Activated T-helper 2 cell treated with anti-CD3 and anti-CD28 coated beads, Interferon-gamma antibody, Interleukin-2, Interleukin-4, amounts not matched to agents 10 μg/mL and 5 μg/mL and 100 μg/mL, durations not matched to agents 14 hours and 24 hours and 36 hours (primary cell): ENCODE measurements around the gene MYRIP. TPM values are rescaled to one million over a fixed set of nuclear protein-coding genes. Genes with fewer than 3 reads are reported as not detected.
"Not testable (repeated sequence)": the region's sequence is repeated elsewhere in the genome, so short reads cannot be mapped to it uniquely, and the experiment has no call there.

Experiments
- DNase-seq: peaks from one replicate; pipeline ENCODE4 v3.0.0; 2021; ENCODE audit warnings: low spot score
- H3K27ac Mint-ChIP-seq: one replicate; pipeline ENCODE4 v1.8.0; 2021; ENCODE audit warnings: mixed read lengths
- H3K27me3 Mint-ChIP-seq: one replicate; pipeline ENCODE4 v1.8.0; 2021; ENCODE audit warnings: low read depth, mixed read lengths
- H3K36me3 Mint-ChIP-seq: one replicate; pipeline ENCODE4 v1.8.0; 2021; ENCODE audit warnings: low read depth, mixed read lengths
- H3K4me1 Mint-ChIP-seq: one replicate; pipeline ENCODE4 v1.8.0; 2021; ENCODE audit warnings: low read depth, mixed read lengths
- H3K4me3 Mint-ChIP-seq: one replicate; pipeline ENCODE4 v1.8.0; 2021; ENCODE audit warnings: low read depth, mild to moderate bottlenecking, moderate library complexity, mixed read lengths
- H3K9me3 Mint-ChIP-seq: one replicate; pipeline ENCODE4 v1.8.0; 2021; ENCODE audit warnings: mixed read lengths
- intact Hi-C: fragments of 100-400 bp; cut with micrococcal nuclease; formaldehyde crosslinking; loops from one replicate; pipeline ENCODE4 v1.15.1; 2023
- total RNA-seq: library from RNA; stranded (reverse); gene quantifications from 2 replicates; pipeline ENCODE4 v1.2.3, GENCODE V29; 2022

The MYRIP gene
- total RNA-seq = not detected in 2 replicates

GRCh38 chr3:39809181-39809994 lies at the start of gene MYRIP:
Gene MYRIP (plus strand): TSS chr3:39809609. CDS start chr3:39900817, 91,208 bp downstream.
- intact Hi-C loops = no loop called here
- Mint-ChIP-seq H3K36me3 (no peaks in the 10 kb centered on the region), H3K4me3 (peak within 1 kb of the TSS; percentile 70), H3K9me3 (no peaks in the 10 kb centered on the region), H3K27ac (no peak within 1 kb of the TSS), H3K27me3 (peaks cover 55% of the 10 kb centered on the region), H3K4me1 (peaks cover 7% of the 10 kb centered on the region)
- no peak for DNase-seq

GRCh38 chr3:39760325-39760724 lies 49.1 kb upstream of the MYRIP start:
- no peaks in the 10 kb centered on the region for H3K36me3 Mint-ChIP-seq
- no peak overlapping the region for H3K27ac Mint-ChIP-seq
- DNase-seq = no peak
- no peak overlapping the region for H3K4me3 Mint-ChIP-seq
- H3K4me1 Mint-ChIP-seq = no peaks in the 10 kb centered on the region
- intact Hi-C loops = no loop called here
- H3K27me3 Mint-ChIP-seq = no peaks in the 10 kb centered on the region
- H3K9me3 Mint-ChIP-seq = no peaks in the 10 kb centered on the region

GRCh38 chr3:39762537-39763070 lies 46.8 kb upstream of the MYRIP start:
- Mint-ChIP-seq H3K36me3 (no peaks in the 10 kb centered on the region), H3K27ac (no peak overlapping the region)

GRCh38 chr3:39763390-39763789 lies 46.0 kb upstream of the MYRIP start:
- H3K36me3 Mint-ChIP-seq = no peaks in the 10 kb centered on the region
- no peaks in the 10 kb centered on the region for H3K4me1 Mint-ChIP-seq
- H3K4me3 Mint-ChIP-seq = no peak overlapping the region
- no peaks in the 10 kb centered on the region for H3K27me3 Mint-ChIP-seq
- DNase-seq = no peak
- H3K9me3 Mint-ChIP-seq = no peaks in the 10 kb centered on the region
- no peak overlapping the region for H3K27ac Mint-ChIP-seq
- intact Hi-C loops = no loop called here

More at GRCh38 chr3:39762537-39763070, 46.8 kb upstream of the MYRIP start:
- no peaks in the 10 kb centered on the region for H3K27me3 Mint-ChIP-seq
- no peak overlapping the region for H3K4me3 Mint-ChIP-seq
- H3K9me3 Mint-ChIP-seq = no peaks in the 10 kb centered on the region
- no peaks in the 10 kb centered on the region for H3K4me1 Mint-ChIP-seq
- DNase-seq = no peak
- intact Hi-C loops = no loop called here

GRCh38 chr3:39765575-39765974 lies 43.8 kb upstream of the MYRIP start:
- intact Hi-C loops = no loop called here
- H3K27me3 Mint-ChIP-seq = no peaks in the 10 kb centered on the region
- H3K4me1 Mint-ChIP-seq = no peaks in the 10 kb centered on the region
- H3K27ac Mint-ChIP-seq = no peak overlapping the region
- no peak overlapping the region for H3K4me3 Mint-ChIP-seq
- DNase-seq = no peak
- no peaks in the 10 kb centered on the region for H3K36me3 Mint-ChIP-seq
- H3K9me3 Mint-ChIP-seq = no peaks in the 10 kb centered on the region

GRCh38 chr3:39766433-39766832 lies 43.0 kb upstream of the MYRIP start:
- no peaks in the 10 kb centered on the region for H3K27me3 Mint-ChIP-seq
- no peaks in the 10 kb centered on the region for H3K4me1 Mint-ChIP-seq
- intact Hi-C loops = no loop called here
- no peak overlapping the region for H3K27ac Mint-ChIP-seq
- DNase-seq = no peak
- no peaks in the 10 kb centered on the region for H3K36me3 Mint-ChIP-seq
- no peaks in the 10 kb centered on the region for H3K9me3 Mint-ChIP-seq
- no peak overlapping the region for H3K4me3 Mint-ChIP-seq

- intact Hi-C loops, H3K27ac Mint-ChIP-seq: not testable (repeated sequence)
Measured at GRCh38 chr3:39766909-39767308, 42.5 kb upstream of the MYRIP start.

GRCh38 chr3:39778168-39778567 lies 31.2 kb upstream of the MYRIP start:
- H3K4me3 Mint-ChIP-seq, H3K4me1 Mint-ChIP-seq, DNase-seq, intact Hi-C loops, H3K36me3 Mint-ChIP-seq, H3K9me3 Mint-ChIP-seq, H3K27me3 Mint-ChIP-seq, H3K27ac Mint-ChIP-seq: not testable (repeated sequence)

More at GRCh38 chr3:39766909-39767308, 42.5 kb upstream of the MYRIP start:
- DNase-seq, H3K4me3 Mint-ChIP-seq, H3K27me3 Mint-ChIP-seq, H3K4me1 Mint-ChIP-seq, H3K9me3 Mint-ChIP-seq, H3K36me3 Mint-ChIP-seq: not testable (repeated sequence)

- H3K27ac Mint-ChIP-seq = no peak overlapping the region
- peaks cover 4% of the 10 kb centered on the region for H3K27me3 Mint-ChIP-seq
- intact Hi-C loops = no loop called here
- DNase-seq = no peak
- H3K4me1 Mint-ChIP-seq = no peaks in the 10 kb centered on the region
- no peak overlapping the region for H3K4me3 Mint-ChIP-seq
- H3K9me3 Mint-ChIP-seq = no peaks in the 10 kb centered on the region
- H3K36me3 Mint-ChIP-seq = no peaks in the 10 kb centered on the region
Measured at GRCh38 chr3:39779511-39780230, 29.7 kb upstream of the MYRIP start.

- H3K4me3 Mint-ChIP-seq = no peak overlapping the region
- H3K36me3 Mint-ChIP-seq = no peaks in the 10 kb centered on the region
- no peak for DNase-seq
- H3K4me1 Mint-ChIP-seq = no peaks in the 10 kb centered on the region
- H3K27me3 Mint-ChIP-seq = peaks cover 4% of the 10 kb centered on the region
- H3K9me3 Mint-ChIP-seq = no peaks in the 10 kb centered on the region
- no peak overlapping the region for H3K27ac Mint-ChIP-seq
- intact Hi-C loops = no loop called here
Measured at GRCh38 chr3:39780352-39780751, 29.1 kb upstream of the MYRIP start.

GRCh38 chr3:39781025-39781424 lies 28.4 kb upstream of the MYRIP start:
- H3K4me3 Mint-ChIP-seq = no peak overlapping the region
- no peaks in the 10 kb centered on the region for H3K4me1 Mint-ChIP-seq
- intact Hi-C loops = no loop called here

GRCh38 chr3:39781632-39782031 lies 27.8 kb upstream of the MYRIP start:
- DNase-seq = no peak
- intact Hi-C loops = no loop called here
- Mint-ChIP-seq H3K4me3 (no peak overlapping the region), H3K27ac (no peak overlapping the region), H3K27me3 (peaks cover 4% of the 10 kb centered on the region), H3K36me3 (no peaks in the 10 kb centered on the region), H3K9me3 (no peaks in the 10 kb centered on the region), H3K4me1 (no peaks in the 10 kb centered on the region)

More at GRCh38 chr3:39781025-39781424, 28.4 kb upstream of the MYRIP start:
- Mint-ChIP-seq H3K36me3 (no peaks in the 10 kb centered on the region), H3K27me3 (peaks cover 4% of the 10 kb centered on the region), H3K27ac (no peak overlapping the region), H3K9me3 (no peaks in the 10 kb centered on the region)
- no peak for DNase-seq

GRCh38 chr3:39783680-39784079 lies 25.7 kb upstream of the MYRIP start:
- Mint-ChIP-seq H3K4me3 (no peak overlapping the region), H3K27me3 (peaks cover 4% of the 10 kb centered on the region), H3K27ac (no peak overlapping the region), H3K4me1 (no peaks in the 10 kb centered on the region), H3K9me3 (no peaks in the 10 kb centered on the region), H3K36me3 (no peaks in the 10 kb centered on the region)
- DNase-seq = no peak
- intact Hi-C loops = no loop called here
